ENCODE results near the gene KRT23.
A peak's percentile ranks its signal among the peaks of the same experiment; 100 is the strongest.

Gene KRT23

GRCh38 chr17:40909351-40909750 lies 28.1 kb downstream of the KRT23 start:
- DNase-seq (ENCODE audit: low spot score): peak; percentile 81

GRCh38 chr17:40906613-40907012 lies 30.8 kb downstream of the KRT23 start:
- DNase-seq (ENCODE audit: low spot score): no peak

GRCh38 chr17:40905370-40905769 lies 32.1 kb downstream of the KRT23 start:
- no peak for DNase-seq (ENCODE audit: low spot score)

- DNase-seq (ENCODE audit: low spot score): peak; percentile 44
These were observed 34.2 kb downstream of the KRT23 start for GRCh38 chr17:40903129-40903847.

- DNase-seq (ENCODE audit: low spot score): no peak
These were observed 34.9 kb downstream of the KRT23 start for GRCh38 chr17:40902498-40902897.

- DNase-seq (ENCODE audit: low spot score): peak; percentile 27
These were observed 35.4 kb downstream of the KRT23 start for GRCh38 chr17:40901981-40902474.

- no peak for DNase-seq (ENCODE audit: low spot score)
These were observed 36.6 kb downstream of the KRT23 start for GRCh38 chr17:40900809-40901356.

GRCh38 chr17:40896916-40897455 lies 40.5 kb downstream of the KRT23 start:
- no peak for DNase-seq (ENCODE audit: low spot score)

- no peak for DNase-seq (ENCODE audit: low spot score)
These were observed 42.2 kb downstream of the KRT23 start for GRCh38 chr17:40895106-40895730.

- DNase-seq (ENCODE audit: low spot score): no peak
These were observed 49.2 kb downstream of the KRT23 start for GRCh38 chr17:40888196-40888720.

GRCh38 chr17:40886090-40886489 lies 51.4 kb downstream of the KRT23 start:
- DNase-seq (ENCODE audit: low spot score): no peak

- DNase-seq (ENCODE audit: low spot score): no peak
These were observed 52.5 kb downstream of the KRT23 start, which contains the start of gene KRT20 for GRCh38 chr17:40884708-40885512. Gene KRT20, minus strand, starts transcription at chr17:40885242. Its CDS starts 57 bp downstream, at chr17:40885185.

GRCh38 chr17:40883626-40884334 lies 53.7 kb downstream of the KRT23 start:
- DNase-seq (ENCODE audit: low spot score): no peak

- DNase-seq (ENCODE audit: low spot score): no peak
These were observed 54.4 kb downstream of the KRT23 start for GRCh38 chr17:40883031-40883430.

GRCh38 chr17:40879026-40879425 lies 58.4 kb downstream of the KRT23 start:
- DNase-seq (ENCODE audit: low spot score): no peak

- no peak for DNase-seq (ENCODE audit: low spot score)
These were observed 59.4 kb downstream of the KRT23 start for GRCh38 chr17:40878044-40878443.

- DNase-seq (ENCODE audit: low spot score): no peak
These were observed 63.6 kb downstream of the KRT23 start for GRCh38 chr17:40873801-40874200.

- DNase-seq (ENCODE audit: low spot score): no peak
These were observed 64.2 kb downstream of the KRT23 start for GRCh38 chr17:40873255-40873654.
